ENCODE results near the gene APMAP. TPM values are rescaled to one million over a fixed set of nuclear protein-coding genes. Genes with fewer than 3 reads are reported as not detected.

Gene APMAP
- total RNA-seq, 2 experiments from 2014 or later, result 27.7 to 28.0 TPM

GRCh38 chr20:25020901-25021301, 28.4 kb upstream of the APMAP start:
- H3K79me2 ChIP-seq (ENCODE audit: insufficient read depth, low read depth, low read length), result no peaks in the 10 kb centered on the region
- no peak overlapping the region for H3K27ac ChIP-seq (ENCODE audit: low read depth, low read length, poor library complexity, severe bottlenecking)
- no peak overlapping the region for H3K4me2 ChIP-seq (ENCODE audit: low read length)
- no peaks in the 10 kb centered on the region for H3K9me3 ChIP-seq (ENCODE audit: low read length)
- H3K36me3 ChIP-seq (ENCODE audit: insufficient read depth, low read length), result no peaks in the 10 kb centered on the region
- no peaks in the 10 kb centered on the region; the same call in 1 of the 2 replicates for H4K20me1 ChIP-seq (ENCODE audit: insufficient read depth, low read length)
- DNase-seq (ENCODE audit: low spot score), result no peak
- intact Hi-C loops (cut with micrococcal nuclease; ENCODE audit: unreplicated experiment), result no loop called here
- no peak overlapping the region for H2AFZ ChIP-seq (ENCODE audit: low read length)
- H3K4me3 ChIP-seq (ENCODE audit: low read depth, low read length, poor library complexity, severe bottlenecking), result no peak overlapping the region
- H3K9me2 ChIP-seq (ENCODE audit: insufficient read depth, low read length), result no peaks in the 10 kb centered on the region
- no TSS peak for BruUV-seq (replicated peaks)
- CTCF ChIA-PET (ENCODE audit: unreplicated experiment), result no interaction called here
- POLR2A ChIA-PET, result no interaction called here
- H3K4me1 ChIP-seq (ENCODE audit: insufficient read depth, low read length, poor library complexity, severe bottlenecking), result no peaks in the 10 kb centered on the region
- TF ChIP-seq EZH2phosphoT487 (IDR thresholded peaks at IDR 0.05; ENCODE audit: borderline replicate concordance, low read depth, low read length) (no peak), CTCF (conservative IDR thresholded peaks at IDR 0.05; ENCODE audit: low read length) (no peak)

GRCh38 chr20:25020345-25020744, 27.8 kb upstream of the APMAP start:
- Histone ChIP-seq H3K4me3 (ENCODE audit: low read depth, low read length, poor library complexity, severe bottlenecking) (no peak overlapping the region), H3K4me2 (ENCODE audit: low read length) (no peak overlapping the region), H3K9me2 (ENCODE audit: insufficient read depth, low read length) (no peaks in the 10 kb centered on the region), H2AFZ (ENCODE audit: low read length) (no peak overlapping the region), H4K20me1 (ENCODE audit: insufficient read depth, low read length) (no peaks in the 10 kb centered on the region; the same call in 1 of the 2 replicates), H3K4me1 (ENCODE audit: insufficient read depth, low read length, poor library complexity, severe bottlenecking) (no peaks in the 10 kb centered on the region), H3K27ac (ENCODE audit: low read depth, low read length, poor library complexity, severe bottlenecking) (no peak overlapping the region), H3K79me2 (ENCODE audit: insufficient read depth, low read depth, low read length) (no peaks in the 10 kb centered on the region), H3K36me3 (ENCODE audit: insufficient read depth, low read length) (no peaks in the 10 kb centered on the region), H3K9me3 (ENCODE audit: low read length) (no peaks in the 10 kb centered on the region)
- POLR2A ChIA-PET, result no interaction called here
- BruUV-seq (replicated peaks), result no TSS peak
- TF ChIP-seq EZH2phosphoT487 (IDR thresholded peaks at IDR 0.05; ENCODE audit: borderline replicate concordance, low read depth, low read length) (no peak), CTCF (conservative IDR thresholded peaks at IDR 0.05; ENCODE audit: low read length) (no peak)
- CTCF ChIA-PET (ENCODE audit: unreplicated experiment), result no interaction called here
- DNase-seq (ENCODE audit: low spot score), result no peak
- intact Hi-C loops (cut with micrococcal nuclease; ENCODE audit: unreplicated experiment), result no loop called here

GRCh38 chr20:25019381-25020155, 27.0 kb upstream of the APMAP start:
- TF ChIP-seq CTCF (conservative IDR thresholded peaks at IDR 0.05; ENCODE audit: low read length), result no peak
- no peak for TF ChIP-seq EZH2phosphoT487 (IDR thresholded peaks at IDR 0.05; ENCODE audit: borderline replicate concordance, low read depth, low read length)
- Histone ChIP-seq H3K4me1 (ENCODE audit: insufficient read depth, low read length, poor library complexity, severe bottlenecking) (no peaks in the 10 kb centered on the region), H3K4me3 (ENCODE audit: low read depth, low read length, poor library complexity, severe bottlenecking) (no peak overlapping the region), H3K79me2 (ENCODE audit: insufficient read depth, low read depth, low read length) (no peaks in the 10 kb centered on the region), H3K36me3 (ENCODE audit: insufficient read depth, low read length) (no peaks in the 10 kb centered on the region), H3K9me3 (ENCODE audit: low read length) (no peaks in the 10 kb centered on the region), H3K27ac (ENCODE audit: low read depth, low read length, poor library complexity, severe bottlenecking) (no peak overlapping the region), H2AFZ (ENCODE audit: low read length) (no peak overlapping the region), H3K9me2 (ENCODE audit: insufficient read depth, low read length) (no peaks in the 10 kb centered on the region), H4K20me1 (ENCODE audit: insufficient read depth, low read length) (no peaks in the 10 kb centered on the region; the same call in 1 of the 2 replicates), H3K4me2 (ENCODE audit: low read length) (no peak overlapping the region)
- ChIA-PET POLR2A (interaction anchor here (1.0 kb wide), 1 partner anchor 10 kb away, joined by 5 read pairs; no protein-coding TSS in a partner anchor), CTCF (ENCODE audit: unreplicated experiment) (no interaction called here)
- no TSS peak for BruUV-seq (replicated peaks)
- DNase-seq (ENCODE audit: low spot score), result no peak
- intact Hi-C loops (cut with micrococcal nuclease; ENCODE audit: unreplicated experiment), result no loop called here
